Liver (tissue), 9 donors: Measurements from ENCODE around the gene IRF4. TPM values are rescaled to one million over a fixed set of nuclear protein-coding genes. Genes with fewer than 3 reads are reported as not detected.

Experiments used
- DNase-seq: peaks from one replicate; pipeline ENCODE4 v3.0.0-alpha.2; 2017; ENCODE audit warnings: low spot score
- H3K27ac ChIP-seq, 2 donors: one replicate each; pipeline ENCODE4 v1.7.0; 2013; ENCODE audit warnings: inconsistent platforms in 2 of 2, low read length in 2 of 2, control low read depth in 1 of 2, low read depth in 1 of 2, mild to moderate bottlenecking in 1 of 2
- H3K27me3 ChIP-seq, 4 donors: one replicate each; pipeline versions ENCODE4 v1.6.1 to v1.7.0; 2013; ENCODE audit warnings: low read length in 3 of 4, inconsistent platforms in 1 of 4, mild to moderate bottlenecking in 1 of 4, moderate library complexity in 1 of 4; ENCODE audit not compliant: control insufficient read depth in 4 of 4, insufficient read depth in 4 of 4
- H3K36me3 ChIP-seq, 4 donors: one replicate each; pipeline versions ENCODE4 v1.6.1 to v1.7.0; 2013; ENCODE audit warnings: low read length in 3 of 4, mild to moderate bottlenecking in 3 of 4, low read depth in 1 of 4, moderate library complexity in 1 of 4; ENCODE audit not compliant: control insufficient read depth in 4 of 4, insufficient read depth in 3 of 4
- H3K4me1 ChIP-seq, 4 donors: one replicate each; pipeline versions ENCODE4 v1.6.1 to v1.7.0; 2013; ENCODE audit warnings: low read length in 3 of 4, mild to moderate bottlenecking in 3 of 4, moderate library complexity in 1 of 4; ENCODE audit not compliant: control insufficient read depth in 4 of 4, insufficient read depth in 4 of 4
- H3K4me3 ChIP-seq, 3 donors: one replicate each; pipeline versions ENCODE4 v1.6.1 to v1.7.0; 2013; ENCODE audit warnings: low read length in 3 of 3, control low read depth in 1 of 3, low read depth in 1 of 3, mild to moderate bottlenecking in 1 of 3
- H3K9ac ChIP-seq, 2 donors: one replicate each; pipeline ENCODE4 v1.7.0; 2013; ENCODE audit warnings: low read length in 2 of 2, mild to moderate bottlenecking in 2 of 2, moderate library complexity in 2 of 2, control low read depth in 1 of 2, low read depth in 1 of 2
- H3K9me3 ChIP-seq, 4 donors: one replicate each; pipeline versions ENCODE4 v1.6.1 to v1.7.0; 2013; ENCODE audit warnings: low read length in 3 of 4; ENCODE audit not compliant: control insufficient read depth in 4 of 4
- EGR1 ChIP-seq, 2 donors: IDR thresholded peaks; 2 replicates each; pipeline ENCODE4 v1.6.1; 2016 to 2018; ENCODE audit warnings: antibody characterized with exemption in 2 of 2, low read depth in 2 of 2
- FOXA1 ChIP-seq: IDR thresholded peaks from 2 replicates; pipeline ENCODE4 v1.6.1; 2016; ENCODE audit warnings: antibody characterized with exemption
- GABPA ChIP-seq, 2 donors: IDR thresholded peaks in 1 of 2; conservative IDR thresholded peaks in 1 of 2; 2 replicates each; pipeline ENCODE4 v1.6.1; 2016; ENCODE audit warnings: antibody characterized with exemption in 2 of 2, mild to moderate bottlenecking in 1 of 2, moderate library complexity in 1 of 2
- HNF4A ChIP-seq, 2 donors: conservative IDR thresholded peaks; 2 replicates each; pipeline ENCODE4 v1.6.1; 2016; ENCODE audit warnings: antibody characterized with exemption in 2 of 2, mild to moderate bottlenecking in 2 of 2
- HNF4G ChIP-seq: IDR thresholded peaks from 2 replicates; pipeline ENCODE4 v1.6.1; 2016; ENCODE audit warnings: antibody characterized with exemption
- NR2F2 ChIP-seq: IDR thresholded peaks from 2 replicates; pipeline ENCODE4 v1.6.1; 2016; ENCODE audit warnings: antibody characterized with exemption
- RXRA ChIP-seq, 2 donors: IDR thresholded peaks; 2 replicates each; pipeline ENCODE4 v1.6.1; 2017 to 2018; ENCODE audit warnings: antibody characterized with exemption in 2 of 2, mild to moderate bottlenecking in 1 of 2
- SP1 ChIP-seq: IDR thresholded peaks from 2 replicates; pipeline ENCODE4 v1.6.1; 2018; ENCODE audit warnings: antibody characterized with exemption, mild to moderate bottlenecking
- YY1 ChIP-seq: IDR thresholded peaks from 2 replicates; pipeline ENCODE4 v1.6.1; 2016; ENCODE audit warnings: antibody characterized with exemption, mild to moderate bottlenecking
- WGBS: extraction: QIAGEN DNeasy Blood & Tissue Kit; methylation state at CpG from one replicate; pipeline ENCODE4 v1.1.7; 2013; 5-methylcytosine and 5-hydroxymethylcytosine counted together
- polyA plus RNA-seq, 2 donors: library from polyadenylated mRNA; stranded (reverse) in 1 of 2; unstranded in 1 of 2; fragments of 200-250 nt in 1 of 2; fragments of >200 nt in 1 of 2; fragmentation: Nextera tagmentation in 1 of 2; extraction: Ambion mirVana in 1 of 2; gene quantifications; one replicate each; pipeline versions ENCODE4 v1.2.1 to v1.2.3, GENCODE V29; 2013 to 2015
- total RNA-seq, 2 donors: library from RNA; depleted of rRNA; stranded (reverse); fragments of >200 nt; gene quantifications; one replicate each; pipeline ENCODE4 v1.2.3, GENCODE V29; 2014
- TF ChIP-seq, protein P1 (sequence below): IDR thresholded peaks from 2 replicates; pipeline ENCODE4 v1.6.1; 2016; ENCODE audit warnings: antibody characterized with exemption, mild to moderate bottlenecking
- TF ChIP-seq, protein P2 (sequence below): fragments of 150-350 bp; IDR thresholded peaks from 2 replicates; pipeline ENCODE4 v1.5.1; 2017; ENCODE audit warnings: improper control_type of control experiment, low read depth, low read length; ENCODE audit not compliant: missing input control
- TF ChIP-seq, protein P3 (sequence below): IDR thresholded peaks from 2 replicates; pipeline ENCODE4 v1.6.1; 2016; ENCODE audit warnings: antibody characterized with exemption
- TF ChIP-seq, protein P4 (sequence below): IDR thresholded peaks from 2 replicates; pipeline ENCODE4 v1.6.1; 2016; ENCODE audit warnings: antibody characterized with exemption
- donor health status: healthy.
- donor health status: healthy.
- donor health status: healthy.
- donor health status: healthy.
- donor health status: healthy.

Gene IRF4
- total and polyA plus RNA-seq, 4 donors: 0.68 to 1.6 (median 1.1) TPM

DNA sequence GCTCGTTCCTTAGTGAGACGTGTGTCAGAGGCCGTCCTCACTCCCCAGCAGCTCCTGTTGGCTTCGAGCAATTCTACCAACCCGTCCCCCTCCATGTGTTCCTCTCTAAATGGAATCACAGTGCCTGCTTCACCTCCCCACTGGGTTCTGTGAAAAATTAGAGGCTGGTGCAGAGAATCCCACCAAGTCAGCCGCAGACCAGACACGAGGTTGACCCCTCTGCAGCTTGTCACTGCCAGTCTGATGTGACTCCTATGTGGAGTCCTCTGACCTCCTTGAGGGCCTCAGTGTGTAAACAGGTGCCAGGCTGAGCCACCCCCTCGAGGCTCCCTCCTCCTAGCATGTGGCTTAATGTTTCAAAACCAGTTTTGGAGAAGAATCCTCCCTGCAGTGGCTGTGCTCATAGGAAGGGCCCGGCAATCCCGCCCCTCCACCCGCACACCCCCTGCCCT lies 12.6 kb upstream of the IRF4 start:
- Histone ChIP-seq H3K27ac (no peak overlapping the region), H3K9me3 (no peaks in the 10 kb centered on the region), H3K36me3 (no peaks in the 10 kb centered on the region), H3K4me1 (no peaks in the 10 kb centered on the region), H3K9ac (no peak overlapping the region), H3K27me3 (no peaks in the 10 kb centered on the region), H3K4me3 (no peak overlapping the region)
- TF ChIP-seq RXRA (IDR thresholded peaks at IDR 0.05) (no peak), FOXA1 (no peak)
- TF ChIP-seq, protein P1, sequence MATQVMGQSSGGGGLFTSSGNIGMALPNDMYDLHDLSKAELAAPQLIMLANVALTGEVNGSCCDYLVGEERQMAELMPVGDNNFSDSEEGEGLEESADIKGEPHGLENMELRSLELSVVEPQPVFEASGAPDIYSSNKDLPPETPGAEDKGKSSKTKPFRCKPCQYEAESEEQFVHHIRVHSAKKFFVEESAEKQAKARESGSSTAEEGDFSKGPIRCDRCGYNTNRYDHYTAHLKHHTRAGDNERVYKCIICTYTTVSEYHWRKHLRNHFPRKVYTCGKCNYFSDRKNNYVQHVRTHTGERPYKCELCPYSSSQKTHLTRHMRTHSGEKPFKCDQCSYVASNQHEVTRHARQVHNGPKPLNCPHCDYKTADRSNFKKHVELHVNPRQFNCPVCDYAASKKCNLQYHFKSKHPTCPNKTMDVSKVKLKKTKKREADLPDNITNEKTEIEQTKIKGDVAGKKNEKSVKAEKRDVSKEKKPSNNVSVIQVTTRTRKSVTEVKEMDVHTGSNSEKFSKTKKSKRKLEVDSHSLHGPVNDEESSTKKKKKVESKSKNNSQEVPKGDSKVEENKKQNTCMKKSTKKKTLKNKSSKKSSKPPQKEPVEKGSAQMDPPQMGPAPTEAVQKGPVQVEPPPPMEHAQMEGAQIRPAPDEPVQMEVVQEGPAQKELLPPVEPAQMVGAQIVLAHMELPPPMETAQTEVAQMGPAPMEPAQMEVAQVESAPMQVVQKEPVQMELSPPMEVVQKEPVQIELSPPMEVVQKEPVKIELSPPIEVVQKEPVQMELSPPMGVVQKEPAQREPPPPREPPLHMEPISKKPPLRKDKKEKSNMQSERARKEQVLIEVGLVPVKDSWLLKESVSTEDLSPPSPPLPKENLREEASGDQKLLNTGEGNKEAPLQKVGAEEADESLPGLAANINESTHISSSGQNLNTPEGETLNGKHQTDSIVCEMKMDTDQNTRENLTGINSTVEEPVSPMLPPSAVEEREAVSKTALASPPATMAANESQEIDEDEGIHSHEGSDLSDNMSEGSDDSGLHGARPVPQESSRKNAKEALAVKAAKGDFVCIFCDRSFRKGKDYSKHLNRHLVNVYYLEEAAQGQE: no peak
- no peak for DNase-seq
- 81% methylated on average over 11 of the region's 11 CpGs for WGBS

DNA sequence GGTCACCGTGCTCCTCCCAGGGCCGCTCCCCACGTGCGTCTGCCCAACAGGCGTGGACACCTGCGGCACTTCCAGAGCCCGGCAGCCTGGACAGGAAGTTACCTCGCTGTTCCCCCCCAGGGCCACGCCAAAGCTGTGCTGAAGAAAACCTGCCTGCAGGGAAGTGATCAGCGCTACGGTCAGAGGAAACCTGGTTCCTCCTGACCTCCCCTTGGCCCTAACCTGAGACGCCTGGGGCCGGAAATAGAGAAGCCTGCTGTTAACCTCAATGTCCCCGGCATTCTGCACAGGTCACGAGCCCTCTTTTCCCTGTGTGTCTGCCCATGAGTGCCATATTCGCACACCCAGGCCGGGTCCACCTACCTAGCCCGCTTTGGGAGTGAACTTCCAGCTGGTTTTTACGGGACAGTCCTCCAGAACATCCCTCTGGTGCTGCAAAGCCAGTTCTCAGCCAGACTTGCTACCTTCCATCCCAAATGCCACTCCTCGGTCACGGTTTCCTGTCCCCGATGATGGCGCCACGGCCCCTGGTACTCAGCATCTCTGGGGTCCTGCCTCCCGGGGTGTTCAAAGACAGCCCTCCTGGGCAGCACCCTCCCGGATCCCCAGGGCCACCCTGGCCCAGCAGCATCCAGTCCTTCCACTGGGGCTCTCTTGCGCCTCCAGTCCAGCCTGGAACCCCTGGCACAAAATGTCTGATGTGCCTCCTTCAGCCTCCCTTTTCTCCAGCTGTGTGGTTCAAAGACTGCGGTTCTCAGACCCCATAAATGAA lies 12.0 kb upstream of the IRF4 start:
- Histone ChIP-seq H3K27ac (no peak overlapping the region), H3K27me3 (peaks cover 0 to under 1% (median 0%) of the 10 kb centered on the region in 4 donors), H3K4me1 (no peaks in the 10 kb centered on the region), H3K9me3 (no peaks in the 10 kb centered on the region), H3K9ac (no peak overlapping the region), H3K4me3 (no peak overlapping the region), H3K36me3 (no peaks in the 10 kb centered on the region)
- no peak for DNase-seq
- WGBS: 81% methylated on average over 28 of the region's 28 CpGs
- no peak for TF ChIP-seq HNF4A (conservative IDR thresholded peaks at IDR 0.05)
- TF ChIP-seq EGR1 (IDR thresholded peaks at IDR 0.05; ENCODE audit: low read depth in 2 of 2): no peak
- TF ChIP-seq NR2F2: no peak

DNA sequence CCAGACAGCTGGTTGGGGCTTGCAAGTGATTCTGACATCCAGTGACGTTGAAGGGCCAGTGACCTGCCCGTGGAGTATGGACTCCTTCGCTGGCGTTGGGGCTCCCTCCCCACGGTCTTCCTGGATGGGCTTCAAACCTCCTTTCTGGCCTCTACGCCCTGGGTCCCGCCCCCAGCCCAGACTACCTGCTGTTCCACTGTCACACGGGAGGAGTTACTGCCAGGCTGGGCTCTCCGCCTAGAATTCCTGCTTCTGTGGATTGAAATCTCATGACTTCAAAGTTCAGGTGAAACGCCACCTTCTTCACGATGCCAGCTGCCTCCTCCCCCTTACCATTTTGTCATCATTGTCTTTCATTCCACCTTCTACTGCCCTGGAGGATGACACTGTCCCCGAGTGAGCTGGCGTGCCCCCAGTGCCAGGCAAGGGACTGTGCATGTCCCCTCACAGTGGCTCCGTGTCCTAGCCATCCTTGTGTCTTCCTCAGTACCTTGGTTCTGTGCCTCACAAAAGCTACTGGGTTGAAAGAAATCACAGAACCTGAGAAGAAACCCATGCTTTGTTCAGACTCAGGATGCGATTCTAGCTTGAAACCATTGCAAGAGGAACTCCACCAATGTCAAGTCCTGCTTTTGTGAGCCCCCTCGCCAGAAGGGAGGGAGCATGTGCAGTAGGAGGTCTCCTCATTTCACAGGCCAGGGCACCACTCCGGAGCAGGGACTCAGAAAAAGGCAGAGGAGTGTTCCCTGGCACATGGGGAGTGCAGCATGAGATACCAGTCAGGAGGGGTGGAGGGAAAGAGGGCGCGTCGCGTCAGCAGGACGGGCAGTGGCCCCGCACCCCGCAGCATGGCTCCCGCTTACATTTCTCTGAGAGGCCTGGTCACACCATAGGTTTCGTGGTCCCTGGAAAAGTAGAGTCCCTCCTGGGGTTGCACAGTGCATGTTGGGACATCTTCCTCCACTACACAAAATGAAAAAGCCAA lies 11.0 kb upstream of the IRF4 start:
- Histone ChIP-seq H3K4me1 (no peaks in the 10 kb centered on the region), H3K36me3 (no peaks in the 10 kb centered on the region), H3K4me3 (no peak overlapping the region), H3K9ac (no peak overlapping the region), H3K9me3 (no peaks in the 10 kb centered on the region), H3K27ac (no peak overlapping the region), H3K27me3 (peaks cover 0 to 3% (median 0%) of the 10 kb centered on the region in 4 donors)
- no peak for DNase-seq
- 87% methylated on average over 26 of the region's 26 CpGs for WGBS
- TF ChIP-seq GABPA (IDR thresholded peaks at IDR 0.05 in 1 of 2, conservative IDR thresholded peaks at IDR 0.05 in 1 of 2) (no peak), YY1 (no peak), HNF4A (conservative IDR thresholded peaks at IDR 0.05) (no peak), SP1 (no peak), EGR1 (IDR thresholded peaks at IDR 0.05; ENCODE audit: low read depth in 2 of 2) (no peak), FOXA1 (no peak), HNF4G (no peak)
- TF ChIP-seq, protein P2, sequence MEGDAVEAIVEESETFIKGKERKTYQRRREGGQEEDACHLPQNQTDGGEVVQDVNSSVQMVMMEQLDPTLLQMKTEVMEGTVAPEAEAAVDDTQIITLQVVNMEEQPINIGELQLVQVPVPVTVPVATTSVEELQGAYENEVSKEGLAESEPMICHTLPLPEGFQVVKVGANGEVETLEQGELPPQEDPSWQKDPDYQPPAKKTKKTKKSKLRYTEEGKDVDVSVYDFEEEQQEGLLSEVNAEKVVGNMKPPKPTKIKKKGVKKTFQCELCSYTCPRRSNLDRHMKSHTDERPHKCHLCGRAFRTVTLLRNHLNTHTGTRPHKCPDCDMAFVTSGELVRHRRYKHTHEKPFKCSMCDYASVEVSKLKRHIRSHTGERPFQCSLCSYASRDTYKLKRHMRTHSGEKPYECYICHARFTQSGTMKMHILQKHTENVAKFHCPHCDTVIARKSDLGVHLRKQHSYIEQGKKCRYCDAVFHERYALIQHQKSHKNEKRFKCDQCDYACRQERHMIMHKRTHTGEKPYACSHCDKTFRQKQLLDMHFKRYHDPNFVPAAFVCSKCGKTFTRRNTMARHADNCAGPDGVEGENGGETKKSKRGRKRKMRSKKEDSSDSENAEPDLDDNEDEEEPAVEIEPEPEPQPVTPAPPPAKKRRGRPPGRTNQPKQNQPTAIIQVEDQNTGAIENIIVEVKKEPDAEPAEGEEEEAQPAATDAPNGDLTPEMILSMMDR: no peak
- TF ChIP-seq, protein P3, sequence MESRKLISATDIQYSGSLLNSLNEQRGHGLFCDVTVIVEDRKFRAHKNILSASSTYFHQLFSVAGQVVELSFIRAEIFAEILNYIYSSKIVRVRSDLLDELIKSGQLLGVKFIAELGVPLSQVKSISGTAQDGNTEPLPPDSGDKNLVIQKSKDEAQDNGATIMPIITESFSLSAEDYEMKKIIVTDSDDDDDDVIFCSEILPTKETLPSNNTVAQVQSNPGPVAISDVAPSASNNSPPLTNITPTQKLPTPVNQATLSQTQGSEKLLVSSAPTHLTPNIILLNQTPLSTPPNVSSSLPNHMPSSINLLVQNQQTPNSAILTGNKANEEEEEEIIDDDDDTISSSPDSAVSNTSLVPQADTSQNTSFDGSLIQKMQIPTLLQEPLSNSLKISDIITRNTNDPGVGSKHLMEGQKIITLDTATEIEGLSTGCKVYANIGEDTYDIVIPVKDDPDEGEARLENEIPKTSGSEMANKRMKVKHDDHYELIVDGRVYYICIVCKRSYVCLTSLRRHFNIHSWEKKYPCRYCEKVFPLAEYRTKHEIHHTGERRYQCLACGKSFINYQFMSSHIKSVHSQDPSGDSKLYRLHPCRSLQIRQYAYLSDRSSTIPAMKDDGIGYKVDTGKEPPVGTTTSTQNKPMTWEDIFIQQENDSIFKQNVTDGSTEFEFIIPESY: no peak
- TF ChIP-seq, protein P4, sequence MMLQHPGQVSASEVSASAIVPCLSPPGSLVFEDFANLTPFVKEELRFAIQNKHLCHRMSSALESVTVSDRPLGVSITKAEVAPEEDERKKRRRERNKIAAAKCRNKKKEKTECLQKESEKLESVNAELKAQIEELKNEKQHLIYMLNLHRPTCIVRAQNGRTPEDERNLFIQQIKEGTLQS: no peak
